Activated CD4-positive, alpha-beta T cell treated with anti-CD3 and anti-CD28 coated beads for 1 hour (primary cell): ENCODE measurements around the gene DUT.

Experiments
- DNase-seq: peaks from one replicate; pipeline ENCODE4 v3.0.0-alpha.2; 2020

The DUT gene

GRCh38 chr15:48373821-48374451 lies 42.7 kb downstream of the DUT start:
- DNase-seq, result no peak

GRCh38 chr15:48374472-48374871 lies 43.2 kb downstream of the DUT start:
- no peak for DNase-seq

- no peak for DNase-seq
Observed at GRCh38 chr15:48375767-48376166, 44.5 kb downstream of the DUT start.

GRCh38 chr15:48380198-48380597 lies 49.0 kb downstream of the DUT start:
- DNase-seq, result no peak

GRCh38 chr15:48381861-48382260 lies 50.6 kb downstream of the DUT start:
- DNase-seq, result no peak

- DNase-seq, result no peak
Observed at GRCh38 chr15:48383031-48383430, 51.8 kb downstream of the DUT start.

- no peak for DNase-seq
Observed at GRCh38 chr15:48384616-48385015, 53.4 kb downstream of the DUT start.

GRCh38 chr15:48385031-48385830 lies 54.0 kb downstream of the DUT start:
- DNase-seq, result no peak

GRCh38 chr15:48388016-48388851 lies 57.0 kb downstream of the DUT start:
- no peak for DNase-seq

GRCh38 chr15:48388910-48389309 lies 57.7 kb downstream of the DUT start:
- no peak for DNase-seq

- no peak for DNase-seq
Observed at GRCh38 chr15:48389691-48390143, 58.5 kb downstream of the DUT start.

- DNase-seq, result no peak
Observed at GRCh38 chr15:48391950-48392349, 60.7 kb downstream of the DUT start.

GRCh38 chr15:48392356-48392755 lies 61.1 kb downstream of the DUT start:
- no peak for DNase-seq
